Activated T-cell treated with anti-CD3 and anti-CD28 coated beads for 48 hours (primary cell): ENCODE results near the gene MRPL40.

Experiments used
- DNase-seq: peaks from one replicate; pipeline ENCODE4 v3.0.0-alpha.2; 2020; ENCODE audit warnings: low read depth

The MRPL40 gene

DNA sequence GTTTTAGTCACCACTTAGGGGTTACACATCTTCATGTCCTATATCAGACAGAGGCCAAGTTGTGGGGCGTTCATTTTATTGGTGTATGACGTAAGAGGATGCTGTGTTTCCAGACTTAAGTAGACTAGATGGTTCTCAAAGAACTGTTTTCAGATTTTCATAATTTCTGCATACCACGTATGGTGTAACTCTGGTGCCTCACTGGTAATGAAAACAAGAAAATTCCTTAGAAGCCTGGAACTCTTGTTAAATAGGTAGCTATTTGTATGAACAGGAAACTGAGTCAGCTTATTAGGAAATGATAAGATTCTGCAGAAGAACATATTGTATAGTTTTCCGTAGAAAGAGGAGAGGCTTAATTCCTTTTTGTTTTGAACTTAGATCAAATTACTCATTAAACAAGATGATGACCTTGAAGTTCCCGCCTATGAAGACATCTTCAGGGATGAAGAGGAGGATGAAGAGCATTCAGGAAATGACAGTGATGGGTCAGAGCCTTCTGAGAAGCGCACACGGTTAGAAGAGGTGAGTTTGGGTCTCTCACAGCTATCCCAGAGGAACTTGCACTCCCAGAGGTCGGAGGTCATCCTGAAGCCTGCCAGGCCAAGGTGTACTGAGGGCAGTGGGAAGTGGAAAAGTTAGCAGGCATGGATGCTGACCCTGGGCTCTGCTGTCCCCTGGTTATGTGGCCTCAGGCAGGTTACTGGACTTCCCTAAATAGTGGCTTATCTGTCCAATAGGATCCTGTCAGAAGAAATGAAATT lies 51.3 kb downstream of the MRPL40 start:
- no peak for DNase-seq
